Smooth muscle cell (in vitro differentiated cells): ENCODE measurements around the gene SULT1C3. TPM values are rescaled to one million over a fixed set of nuclear protein-coding genes. Genes with fewer than 3 reads are reported as not detected.

ENCODE experiments used
- DNase-seq: peaks from one replicate; lab custom pipeline; 2025; ENCODE audit not compliant: unreplicated experiment; lab: John Stamatoyannopoulos, UW
- H2AFZ ChIP-seq: fragments of 200-600 bp; sonication (generic); 2 replicates; pipeline ENCODE4 v1.6.0; 2016; ENCODE audit warnings: antibody characterized with exemption, low read depth, mild to moderate bottlenecking
- H3F3A ChIP-seq: fragments of 200-600 bp; sonication (generic); 2 replicates; pipeline ENCODE4 v1.6.0; 2017; ENCODE audit warnings: antibody characterized with exemption, low read depth
- H3K27ac ChIP-seq: fragments of 200-600 bp; sonication (generic); 2 replicates; pipeline ENCODE4 v1.5.1; 2016; ENCODE audit warnings: low read depth, mild to moderate bottlenecking
- H3K27me3 ChIP-seq: fragments of 200-600 bp; sonication (generic); 2 replicates; pipeline ENCODE4 v1.6.1; 2016; ENCODE audit warnings: low read depth, mild to moderate bottlenecking
- H3K36me3 ChIP-seq: fragments of 200-600 bp; sonication (generic); 2 replicates; pipeline ENCODE4 v1.5.1; 2016; ENCODE audit warnings: low read depth
- H3K4me1 ChIP-seq: fragments of 200-600 bp; sonication (generic); 2 replicates; pipeline ENCODE4 v1.5.1; 2016; ENCODE audit warnings: low read depth
- H3K4me2 ChIP-seq: fragments of 200-600 bp; sonication (generic); 2 replicates; pipeline ENCODE4 v1.6.0; 2016; ENCODE audit warnings: mild to moderate bottlenecking
- H3K4me3 ChIP-seq: fragments of 200-600 bp; sonication (generic); 2 replicates; pipeline ENCODE4 v1.5.1; 2016; ENCODE audit warnings: mild to moderate bottlenecking
- H3K79me2 ChIP-seq: fragments of 200-600 bp; sonication (generic); 2 replicates; pipeline ENCODE4 v1.6.0; 2016; ENCODE audit warnings: low read depth, mild to moderate bottlenecking
- H3K9ac ChIP-seq: fragments of 200-600 bp; sonication (generic); 2 replicates; pipeline ENCODE4 v1.6.0; 2016; ENCODE audit warnings: low read depth
- H3K9me3 ChIP-seq: fragments of 200-600 bp; sonication (generic); replicated peaks from 2 replicates; pipeline ENCODE4 v1.5.1; 2016; ENCODE audit warnings: low read depth
- H4K20me1 ChIP-seq: fragments of 200-600 bp; sonication (generic); 2 replicates; pipeline ENCODE4 v1.6.0; 2016; ENCODE audit warnings: low read depth
- WGBS: methylation state at CpG from one replicate; pipeline ENCODE4 v1.1.7; 2016; ENCODE audit warnings: low lambda C conversion rate; 5-methylcytosine and 5-hydroxymethylcytosine counted together
- polyA plus RNA-seq: library from polyadenylated mRNA; unstranded; fragments of >200 nt; fragmentation: Nextera tagmentation; extraction: Ambion mirVana; gene quantifications from 2 replicates; pipeline ENCODE4 v1.2.1, GENCODE V29; 2016
- total RNA-seq: library from RNA; depleted of rRNA; stranded (reverse); fragments of >200 nt; gene quantifications from 2 replicates; pipeline ENCODE4 v1.2.3, GENCODE V29; 2014
- TF ChIP-seq, protein P1 (sequence below): fragments of 200-600 bp; sonication (generic); IDR thresholded peaks from 2 replicates; pipeline ENCODE4 v1.5.1; 2017; ENCODE audit warnings: borderline replicate concordance, mild to moderate bottlenecking, antibody characterized with exemption; ENCODE audit not compliant: insufficient read depth, poor library complexity, severe bottlenecking

The SULT1C3 gene
- total and polyA plus RNA-seq, 2 experiments from 2014 or later: not detected

DNA sequence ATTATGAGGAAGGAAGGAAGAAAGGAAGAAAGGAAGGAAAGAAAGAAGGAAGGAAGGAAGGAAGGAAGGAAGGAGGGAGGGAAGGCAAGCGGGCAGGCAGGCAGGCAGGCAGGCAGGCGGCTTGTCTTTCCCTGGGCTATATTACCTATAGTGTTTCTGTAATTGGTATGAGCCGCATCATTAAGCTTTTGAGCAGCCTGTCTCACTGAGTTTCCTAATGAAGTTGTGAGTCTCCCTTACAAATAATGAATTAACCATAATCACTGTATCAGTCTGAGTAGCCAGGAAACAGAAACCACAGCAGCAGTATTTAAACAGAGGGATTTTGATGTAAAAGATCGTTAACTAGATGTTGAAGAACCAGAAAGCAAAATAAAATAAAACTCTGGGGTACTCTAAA lies 11.8 kb upstream of the SULT1C3 start:
- H3K4me1 ChIP-seq: no peaks in the 10 kb centered on the region
- 69% methylated on average over 4 of the region's 4 CpGs for WGBS
- H3K36me3 ChIP-seq: no peaks in the 10 kb centered on the region
- no peak overlapping the region for H3K9ac ChIP-seq
- TF ChIP-seq, protein P1, sequence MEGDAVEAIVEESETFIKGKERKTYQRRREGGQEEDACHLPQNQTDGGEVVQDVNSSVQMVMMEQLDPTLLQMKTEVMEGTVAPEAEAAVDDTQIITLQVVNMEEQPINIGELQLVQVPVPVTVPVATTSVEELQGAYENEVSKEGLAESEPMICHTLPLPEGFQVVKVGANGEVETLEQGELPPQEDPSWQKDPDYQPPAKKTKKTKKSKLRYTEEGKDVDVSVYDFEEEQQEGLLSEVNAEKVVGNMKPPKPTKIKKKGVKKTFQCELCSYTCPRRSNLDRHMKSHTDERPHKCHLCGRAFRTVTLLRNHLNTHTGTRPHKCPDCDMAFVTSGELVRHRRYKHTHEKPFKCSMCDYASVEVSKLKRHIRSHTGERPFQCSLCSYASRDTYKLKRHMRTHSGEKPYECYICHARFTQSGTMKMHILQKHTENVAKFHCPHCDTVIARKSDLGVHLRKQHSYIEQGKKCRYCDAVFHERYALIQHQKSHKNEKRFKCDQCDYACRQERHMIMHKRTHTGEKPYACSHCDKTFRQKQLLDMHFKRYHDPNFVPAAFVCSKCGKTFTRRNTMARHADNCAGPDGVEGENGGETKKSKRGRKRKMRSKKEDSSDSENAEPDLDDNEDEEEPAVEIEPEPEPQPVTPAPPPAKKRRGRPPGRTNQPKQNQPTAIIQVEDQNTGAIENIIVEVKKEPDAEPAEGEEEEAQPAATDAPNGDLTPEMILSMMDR: no peak
- H3K4me2 ChIP-seq: no peak overlapping the region
- no peaks in the 10 kb centered on the region for H3K9me3 ChIP-seq
- no peaks in the 10 kb centered on the region for H3F3A ChIP-seq
- no peaks in the 10 kb centered on the region for H4K20me1 ChIP-seq
- no peak overlapping the region for H2AFZ ChIP-seq
- no peak overlapping the region for H3K4me3 ChIP-seq
- DNase-seq: no peak
- no peak overlapping the region for H3K27ac ChIP-seq
- no peaks in the 10 kb centered on the region for H3K79me2 ChIP-seq
- H3K27me3 ChIP-seq: no peaks in the 10 kb centered on the region

DNA sequence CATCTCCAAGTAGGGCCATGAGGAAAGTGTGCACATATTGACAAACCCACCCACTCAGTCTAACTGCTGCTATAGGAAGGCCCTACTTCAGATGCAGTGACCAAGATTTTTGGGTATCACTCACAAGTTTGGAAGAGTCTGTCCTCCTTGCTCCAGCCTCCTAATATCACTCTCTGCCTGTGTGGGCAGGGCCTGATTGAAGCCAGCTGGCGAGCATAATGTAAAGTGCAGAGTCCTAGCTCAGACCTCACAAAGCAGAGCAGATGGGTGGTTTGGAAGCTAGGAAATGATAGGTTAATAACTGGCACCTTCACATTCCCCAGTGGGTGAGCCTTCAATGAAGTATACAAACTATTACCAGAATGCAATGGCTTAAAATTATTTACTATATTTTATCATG lies 11.2 kb upstream of the SULT1C3 start:
- Histone ChIP-seq H3K4me3 (no peak overlapping the region), H3K9ac (no peak overlapping the region), H3K79me2 (no peaks in the 10 kb centered on the region), H3K36me3 (no peaks in the 10 kb centered on the region), H3K27ac (no peak overlapping the region), H3K27me3 (no peaks in the 10 kb centered on the region), H3K9me3 (no peaks in the 10 kb centered on the region), H3K4me1 (no peaks in the 10 kb centered on the region), H3F3A (no peaks in the 10 kb centered on the region), H2AFZ (no peak overlapping the region), H3K4me2 (no peak overlapping the region), H4K20me1 (no peaks in the 10 kb centered on the region)
- TF ChIP-seq, protein P1: no peak
- no peak for DNase-seq
- 64% methylated on average over 1 of the region's 1 CpG for WGBS

DNA sequence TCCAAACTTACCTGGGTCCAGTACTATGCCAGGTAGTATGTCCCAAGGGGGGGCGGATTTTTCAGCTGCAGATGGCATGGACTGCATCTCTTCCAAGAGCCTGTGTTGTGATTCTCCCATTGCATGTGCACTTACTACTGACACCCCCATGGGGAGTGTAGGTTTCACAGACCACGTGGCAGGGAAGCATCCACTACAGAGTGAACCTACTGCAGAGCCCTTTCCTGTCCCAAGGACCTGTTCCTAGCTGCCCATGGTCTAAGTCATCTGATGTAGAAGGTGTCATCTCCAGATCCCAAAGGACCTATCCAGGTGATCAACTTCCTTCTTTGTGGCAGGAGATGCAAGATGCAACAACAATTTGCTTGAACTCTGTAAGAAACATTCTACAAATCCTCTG lies 9.9 kb upstream of the SULT1C3 start:
- no peaks in the 10 kb centered on the region for H3K4me1 ChIP-seq
- no peaks in the 10 kb centered on the region for H3K36me3 ChIP-seq
- H3K9ac ChIP-seq: no peak overlapping the region
- no peak overlapping the region for H3K4me2 ChIP-seq
- H3K79me2 ChIP-seq: no peaks in the 10 kb centered on the region
- H3K4me3 ChIP-seq: no peak overlapping the region
- H3F3A ChIP-seq: no peaks in the 10 kb centered on the region
- no peak overlapping the region for H3K27ac ChIP-seq
- no peak for DNase-seq
- no peaks in the 10 kb centered on the region for H3K9me3 ChIP-seq
- no peaks in the 10 kb centered on the region for H3K27me3 ChIP-seq
- TF ChIP-seq, protein P1: no peak
- no peak overlapping the region for H2AFZ ChIP-seq
- 82% methylated on average over 2 of the region's 2 CpGs for WGBS
- no peaks in the 10 kb centered on the region for H4K20me1 ChIP-seq

DNA sequence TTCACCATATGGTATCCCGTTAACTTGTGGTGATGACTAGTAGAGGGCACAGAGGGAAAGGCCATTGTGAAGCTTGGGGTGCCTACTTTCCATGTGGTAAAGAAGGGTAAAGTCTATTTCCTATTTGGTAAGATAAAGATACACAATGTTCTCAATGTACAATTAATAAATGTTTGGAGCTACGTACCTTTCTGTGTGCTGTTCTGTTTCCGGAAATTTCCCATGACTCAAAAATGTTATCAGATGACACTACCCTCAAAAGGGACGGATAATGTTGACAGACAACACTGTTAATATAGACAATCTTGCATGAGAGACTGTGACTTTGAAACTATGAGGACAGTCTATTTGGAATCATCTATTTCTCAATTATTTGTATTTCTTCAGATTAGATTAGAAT lies 4.2 kb upstream of the SULT1C3 start:
- Histone ChIP-seq H3K4me3 (no peak overlapping the region), H3K4me2 (no peak overlapping the region), H3K9me3 (no peaks in the 10 kb centered on the region), H3K36me3 (no peaks in the 10 kb centered on the region), H4K20me1 (no peaks in the 10 kb centered on the region), H3K27me3 (no peaks in the 10 kb centered on the region), H3K79me2 (no peaks in the 10 kb centered on the region), H3K27ac (no peak overlapping the region), H3K4me1 (no peaks in the 10 kb centered on the region), H3F3A (no peaks in the 10 kb centered on the region), H3K9ac (no peak overlapping the region), H2AFZ (no peak overlapping the region)
- TF ChIP-seq, protein P1: no peak
- WGBS: 92% methylated on average over 4 of the region's 4 CpGs
- DNase-seq: no peak
